NB4 (cell line): ENCODE results near the gene MECR.

ENCODE experiments used
- DNase-seq: peaks from one replicate; pipeline ENCODE4 v3.0.0; 2010; ENCODE audit warnings: low read depth
- H3K4me3 ChIP-seq: one replicate; pipeline ENCODE4 v1.5.1; 2011; ENCODE audit warnings: mild to moderate bottlenecking, low read depth, low read length, moderate library complexity
- MAX ChIP-seq: IDR thresholded peaks from 2 replicates; pipeline ENCODE4 v1.6.1; 2011; ENCODE audit warnings: low read depth, low read length
- MYC ChIP-seq: IDR thresholded peaks from 2 replicates; pipeline ENCODE4 v1.6.1; 2011; ENCODE audit warnings: low read depth, low read length
- POLR2A ChIP-seq: IDR thresholded peaks from 2 replicates; pipeline ENCODE4 v1.6.1; 2011; ENCODE audit warnings: mild to moderate bottlenecking; ENCODE audit not compliant: insufficient read length; ENCODE audit errors: extremely low read depth
- TF ChIP-seq, protein P1 (sequence below): IDR thresholded peaks from one replicate; pipeline ENCODE4 v1.5.1; 2012; ENCODE audit warnings: low read depth, low read length

MECR gene

DNA sequence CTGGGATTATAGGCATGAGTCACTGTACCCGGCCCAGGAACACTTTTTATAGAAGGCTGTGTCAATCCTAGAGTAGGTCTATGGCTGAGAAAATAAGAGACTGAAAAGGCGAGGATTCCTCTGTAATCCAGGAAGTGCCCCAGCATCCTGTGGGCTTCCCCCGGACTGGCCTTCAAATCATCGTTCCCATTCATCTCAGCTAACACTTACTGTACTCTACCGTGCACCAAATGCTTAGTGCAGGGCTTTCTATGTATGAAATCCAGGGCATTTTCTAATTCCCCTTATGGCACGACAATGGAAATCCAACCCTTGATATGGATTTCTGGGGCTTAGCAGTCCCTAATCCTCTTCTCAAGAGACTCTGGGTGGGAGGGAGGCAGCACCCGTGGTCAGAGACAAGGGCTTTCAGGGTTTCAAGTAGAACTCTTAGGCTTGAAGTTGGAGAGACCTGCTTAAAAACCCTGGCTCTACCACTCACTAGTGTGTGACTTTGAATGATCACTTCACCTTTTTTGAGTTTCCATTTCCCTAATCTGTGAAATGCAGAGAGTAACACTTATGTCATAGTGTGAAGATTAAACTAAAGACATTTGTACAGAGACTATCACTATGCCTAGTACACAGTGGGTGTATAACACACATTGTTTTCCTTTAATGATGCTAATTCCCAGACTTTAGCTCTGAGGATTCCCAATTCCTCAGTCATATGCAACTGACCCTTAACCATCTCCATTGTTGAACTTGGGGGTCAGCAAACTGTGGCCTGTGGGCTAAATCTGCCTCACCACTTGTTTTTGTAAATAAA, 20.3 kb downstream of the MECR start:
- H3K4me3 ChIP-seq: no peak overlapping the region
- TF ChIP-seq POLR2A (no peak), MAX (no peak), MYC (no peak)
- TF ChIP-seq, protein P1, sequence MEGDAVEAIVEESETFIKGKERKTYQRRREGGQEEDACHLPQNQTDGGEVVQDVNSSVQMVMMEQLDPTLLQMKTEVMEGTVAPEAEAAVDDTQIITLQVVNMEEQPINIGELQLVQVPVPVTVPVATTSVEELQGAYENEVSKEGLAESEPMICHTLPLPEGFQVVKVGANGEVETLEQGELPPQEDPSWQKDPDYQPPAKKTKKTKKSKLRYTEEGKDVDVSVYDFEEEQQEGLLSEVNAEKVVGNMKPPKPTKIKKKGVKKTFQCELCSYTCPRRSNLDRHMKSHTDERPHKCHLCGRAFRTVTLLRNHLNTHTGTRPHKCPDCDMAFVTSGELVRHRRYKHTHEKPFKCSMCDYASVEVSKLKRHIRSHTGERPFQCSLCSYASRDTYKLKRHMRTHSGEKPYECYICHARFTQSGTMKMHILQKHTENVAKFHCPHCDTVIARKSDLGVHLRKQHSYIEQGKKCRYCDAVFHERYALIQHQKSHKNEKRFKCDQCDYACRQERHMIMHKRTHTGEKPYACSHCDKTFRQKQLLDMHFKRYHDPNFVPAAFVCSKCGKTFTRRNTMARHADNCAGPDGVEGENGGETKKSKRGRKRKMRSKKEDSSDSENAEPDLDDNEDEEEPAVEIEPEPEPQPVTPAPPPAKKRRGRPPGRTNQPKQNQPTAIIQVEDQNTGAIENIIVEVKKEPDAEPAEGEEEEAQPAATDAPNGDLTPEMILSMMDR: no peak
- no peak for DNase-seq

DNA sequence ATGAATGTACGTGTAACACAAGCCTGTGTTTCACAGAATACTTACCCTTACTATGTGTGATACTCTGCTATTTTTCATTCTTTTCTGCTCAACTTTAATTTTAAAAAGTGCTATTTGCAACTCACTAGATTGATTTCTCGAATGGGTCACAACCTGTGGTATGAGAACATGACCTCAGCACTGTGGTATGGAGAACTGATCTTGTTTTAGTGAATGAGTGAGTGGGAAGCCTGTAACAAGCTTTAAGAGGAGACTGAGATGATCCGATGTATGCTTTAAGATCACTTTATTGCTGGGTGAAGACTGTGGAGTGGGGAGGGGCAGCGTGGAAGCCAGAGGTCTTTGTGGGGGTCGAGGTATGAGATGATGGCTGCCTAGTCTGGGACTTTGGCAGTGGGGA, 21.6 kb downstream of the MECR start:
- no peak overlapping the region for H3K4me3 ChIP-seq
- TF ChIP-seq MAX (no peak), POLR2A (no peak), MYC (no peak)
- TF ChIP-seq, protein P1: no peak
- no peak for DNase-seq

DNA sequence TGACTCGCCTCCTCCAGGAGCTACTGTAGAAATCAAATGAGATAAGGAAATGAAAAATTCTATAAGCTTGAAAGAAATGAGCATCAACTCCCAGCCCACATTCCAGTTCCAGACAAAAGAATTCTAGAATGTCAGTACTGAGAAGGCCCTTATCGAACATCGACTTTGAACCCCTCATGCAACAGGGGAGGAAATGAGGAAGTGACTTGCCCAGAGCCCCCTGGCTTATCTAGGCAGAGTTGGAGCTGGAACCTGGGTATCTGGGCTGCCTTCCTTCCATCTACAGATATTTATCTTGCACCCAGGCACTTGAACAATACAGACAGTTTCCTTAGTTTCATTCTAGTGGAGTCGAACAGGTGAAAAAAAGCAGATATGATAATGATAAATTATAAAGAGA, 22.3 kb downstream of the MECR start:
- TF ChIP-seq MYC: no peak
- TF ChIP-seq MAX: no peak
- no peak for TF ChIP-seq POLR2A
- H3K4me3 ChIP-seq: no peak overlapping the region

GRCh38 chr1:29202584-29203340, 28.0 kb downstream of the MECR start:
- H3K4me3 ChIP-seq: no peak overlapping the region
- DNase-seq: peak; percentile 88
- TF ChIP-seq MAX (no peak; the same call in 1 of the 2 replicates), MYC (no peak)
- TF ChIP-seq, protein P1: peak; percentile 92

More for the DNA sequence above, 22.3 kb downstream of the MECR start:
- no peak for DNase-seq

- no peak overlapping the region for H3K4me3 ChIP-seq
- DNase-seq: peak; percentile 40
- TF ChIP-seq, protein P1: no peak
- TF ChIP-seq POLR2A: no peak
- no peak for TF ChIP-seq MAX
- no peak for TF ChIP-seq MYC
Measured at GRCh38 chr1:29202053-29202452, 28.7 kb downstream of the MECR start.

DNA sequence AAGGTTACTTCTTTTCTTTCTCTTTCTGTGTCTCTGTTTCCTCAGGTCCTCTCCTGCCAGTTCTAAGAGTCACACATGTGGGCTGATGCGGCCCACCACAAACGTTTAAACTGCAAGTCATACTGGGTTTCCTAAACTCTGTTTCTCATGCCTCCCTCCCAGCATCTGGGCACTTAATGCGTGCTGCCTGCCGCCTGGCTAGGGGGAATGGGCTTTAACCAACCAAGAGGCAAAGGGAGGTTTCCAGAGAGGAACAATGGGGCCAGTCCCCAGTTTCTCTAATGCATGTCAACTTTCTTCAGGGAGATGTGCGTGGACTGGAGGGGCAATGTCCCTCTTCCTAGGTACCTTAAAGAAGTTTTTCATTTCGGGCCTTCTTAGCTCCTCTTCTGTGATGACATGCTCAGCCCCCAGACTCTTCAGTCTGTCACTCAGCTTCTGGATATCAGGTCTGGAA, 29.1 kb downstream of the MECR start:
- DNase-seq: no peak
- TF ChIP-seq MAX (no peak), POLR2A (no peak), MYC (no peak)
- TF ChIP-seq, protein P1: no peak
- H3K4me3 ChIP-seq: no peak overlapping the region
